ENCODE data around the gene CLTCL1.
"Not testable (repeated sequence)": the region's sequence is repeated elsewhere in the genome, so short reads cannot be mapped to it uniquely, and the experiment has no call there.

Gene CLTCL1

GRCh38 chr22:19167106-19167869 is 124.2 kb downstream of the CLTCL1 start:
- H3K4me3 Mint-ChIP-seq = no peak overlapping the region
- no peak for DNase-seq
- peaks cover 51% of the 10 kb centered on the region for H3K27me3 Mint-ChIP-seq
- peaks cover 13% of the 10 kb centered on the region for H3K36me3 Mint-ChIP-seq (ENCODE audit: low read depth)
- no peak overlapping the region for H3K27ac Mint-ChIP-seq
- H3K9me3 Mint-ChIP-seq = no peaks in the 10 kb centered on the region
- H3K4me1 Mint-ChIP-seq (ENCODE audit: low read depth) = peaks cover 21% of the 10 kb centered on the region

DNA sequence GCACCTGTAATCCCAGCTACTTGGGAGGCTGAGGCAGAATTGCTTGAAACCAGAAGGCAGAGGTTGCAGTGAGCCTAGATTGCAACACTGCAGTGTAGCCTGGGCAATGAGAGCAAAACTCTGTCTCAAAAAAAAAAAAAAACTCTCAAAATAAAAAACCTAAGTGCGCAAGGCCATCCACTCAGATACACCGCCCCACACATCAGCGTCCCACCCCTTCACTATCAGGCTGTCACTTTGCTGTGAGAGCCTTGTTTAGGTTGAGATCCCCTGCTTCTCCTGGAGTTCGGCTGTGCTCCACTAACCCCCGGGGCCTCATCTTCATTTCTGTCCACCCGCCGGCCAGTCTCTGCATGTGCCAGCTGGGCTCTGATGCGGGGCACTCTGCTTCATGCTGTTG is 125.1 kb downstream of the CLTCL1 start:
- H3K27me3 Mint-ChIP-seq = peaks cover 51% of the 10 kb centered on the region

GRCh38 chr22:19164425-19164824 is 127.1 kb downstream of the CLTCL1 start:
- Mint-ChIP-seq H3K4me1 (ENCODE audit: low read depth) (peaks cover 5% of the 10 kb centered on the region), H3K27me3 (peaks cover 40% of the 10 kb centered on the region), H3K9me3 (no peaks in the 10 kb centered on the region), H3K4me3 (no peak overlapping the region), H3K36me3 (ENCODE audit: low read depth) (no peaks in the 10 kb centered on the region), H3K27ac (no peak overlapping the region)
- no peak for DNase-seq

More for the DNA sequence above, 125.1 kb downstream of the CLTCL1 start:
- Mint-ChIP-seq H3K4me3 (no peak overlapping the region), H3K27ac (no peak overlapping the region), H3K9me3 (no peaks in the 10 kb centered on the region), H3K4me1 (ENCODE audit: low read depth) (peaks cover 18% of the 10 kb centered on the region), H3K36me3 (ENCODE audit: low read depth) (peaks cover 6% of the 10 kb centered on the region)
- no peak for DNase-seq

DNA sequence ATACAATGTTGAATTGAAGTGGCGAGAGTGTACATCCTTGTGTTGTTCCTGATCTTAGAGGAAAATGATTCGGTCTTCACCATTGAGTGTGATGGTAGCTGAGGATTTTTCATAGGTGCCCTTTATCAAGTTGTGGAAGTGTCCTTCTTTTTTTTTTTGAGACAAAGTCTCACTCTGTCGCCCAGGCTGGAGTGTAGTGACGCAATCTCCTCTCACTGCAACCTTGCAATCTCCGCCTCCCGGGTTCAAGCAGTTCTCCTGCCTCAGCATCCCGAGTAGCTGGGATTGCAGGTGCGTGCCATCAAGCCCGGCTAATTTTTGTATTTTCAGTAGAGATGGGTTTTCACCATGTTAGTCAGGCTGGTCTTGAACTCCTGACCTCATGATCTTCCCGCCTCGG is 132.9 kb downstream of the CLTCL1 start:
- H3K4me3 Mint-ChIP-seq; DNase-seq; H3K27ac Mint-ChIP-seq; H3K36me3 Mint-ChIP-seq (ENCODE audit: low read depth); H3K4me1 Mint-ChIP-seq (ENCODE audit: low read depth); H3K9me3 Mint-ChIP-seq: not testable (repeated sequence)
- peaks cover 30% of the 10 kb centered on the region for H3K27me3 Mint-ChIP-seq

DNA sequence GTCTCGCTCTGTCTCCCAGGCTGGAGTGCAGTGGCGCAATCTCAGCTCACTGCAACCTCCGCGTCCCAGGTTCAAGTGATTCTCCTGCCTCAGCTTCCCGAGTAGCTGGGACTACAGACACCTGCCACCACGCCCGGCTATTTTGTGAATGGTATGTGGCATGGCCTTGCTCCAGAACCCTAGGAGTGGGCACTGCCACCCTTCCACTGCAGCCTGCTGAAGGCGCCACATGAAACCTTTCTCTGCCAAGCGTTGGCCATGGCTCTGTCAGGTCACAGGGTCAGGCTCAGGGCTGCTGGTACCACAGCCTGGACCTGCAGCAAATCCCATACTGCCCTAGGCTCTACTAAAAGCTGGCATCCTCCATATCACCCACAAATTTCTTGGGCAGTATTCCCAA is 135.4 kb downstream of the CLTCL1 start:
- DNase-seq; H3K9me3 Mint-ChIP-seq; H3K4me1 Mint-ChIP-seq (ENCODE audit: low read depth); H3K36me3 Mint-ChIP-seq (ENCODE audit: low read depth); H3K4me3 Mint-ChIP-seq; H3K27ac Mint-ChIP-seq: not testable (repeated sequence)
- peaks cover 48% of the 10 kb centered on the region for H3K27me3 Mint-ChIP-seq

GRCh38 chr22:19152942-19153883 is 138.3 kb downstream of the CLTCL1 start:
- Mint-ChIP-seq H3K4me3 (no peak overlapping the region), H3K27me3 (peaks cover 55% of the 10 kb centered on the region), H3K36me3 (ENCODE audit: low read depth) (no peaks in the 10 kb centered on the region), H3K4me1 (ENCODE audit: low read depth) (peaks cover 5% of the 10 kb centered on the region), H3K27ac (no peak overlapping the region), H3K9me3 (no peaks in the 10 kb centered on the region)
- DNase-seq = no peak

GRCh38 chr22:19151329-19152191 is 140.0 kb downstream of the CLTCL1 start:
- Mint-ChIP-seq H3K27ac (no peak overlapping the region), H3K4me3 (no peak overlapping the region), H3K36me3 (ENCODE audit: low read depth) (no peaks in the 10 kb centered on the region), H3K27me3 (peaks cover 62% of the 10 kb centered on the region), H3K9me3 (no peaks in the 10 kb centered on the region), H3K4me1 (ENCODE audit: low read depth) (peaks cover 5% of the 10 kb centered on the region)
- no peak for DNase-seq

DNA sequence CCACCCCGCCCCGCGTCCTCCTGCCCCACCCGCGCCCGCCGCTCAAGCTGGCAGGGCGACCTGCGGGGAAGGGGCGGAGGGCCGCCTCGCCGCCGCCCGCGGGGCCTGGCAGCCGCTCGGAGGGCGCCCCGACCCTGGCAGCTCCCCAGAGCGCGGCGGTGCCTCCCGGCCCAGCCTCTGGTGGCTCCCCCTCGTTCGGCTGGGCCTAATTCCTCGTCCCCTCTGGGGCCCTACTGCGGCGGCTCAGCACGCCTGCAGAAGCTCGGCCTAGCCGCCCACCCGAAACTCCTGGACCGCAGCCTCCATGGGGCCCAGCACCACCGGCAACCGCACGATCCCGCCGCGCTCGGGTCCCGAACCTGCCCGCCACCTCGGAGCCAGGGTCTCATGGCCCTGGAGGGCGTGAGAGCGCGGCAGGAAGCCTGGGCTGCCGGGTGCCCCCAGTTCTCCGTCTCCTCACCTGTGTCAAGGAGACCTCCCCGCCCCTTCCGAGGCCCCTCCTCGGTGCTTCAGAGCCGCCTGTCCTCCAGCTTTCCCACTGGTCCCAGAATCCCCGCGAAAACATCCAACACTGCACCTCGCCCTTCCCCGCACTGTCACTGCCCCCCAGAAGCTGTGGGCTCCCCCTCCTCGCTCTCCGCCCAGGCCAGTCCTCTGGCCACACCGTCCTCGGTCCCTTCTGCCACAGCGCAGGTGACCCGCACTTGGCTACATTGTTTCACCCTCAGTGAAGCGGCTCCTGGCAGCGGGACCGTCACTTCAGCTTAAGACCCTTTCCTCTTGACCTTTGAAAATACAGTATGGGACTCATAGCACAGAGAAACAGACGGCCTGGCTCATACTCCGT is 140.8 kb downstream of the CLTCL1 start:
- H3K4me3 Mint-ChIP-seq = no peak overlapping the region
- H3K9me3 Mint-ChIP-seq = no peaks in the 10 kb centered on the region
- no peak for DNase-seq
- peaks cover 5% of the 10 kb centered on the region for H3K4me1 Mint-ChIP-seq (ENCODE audit: low read depth)
- H3K27me3 Mint-ChIP-seq = peaks cover 56% of the 10 kb centered on the region
- no peaks in the 10 kb centered on the region for H3K36me3 Mint-ChIP-seq (ENCODE audit: low read depth)
- H3K27ac Mint-ChIP-seq = no peak overlapping the region

DNA sequence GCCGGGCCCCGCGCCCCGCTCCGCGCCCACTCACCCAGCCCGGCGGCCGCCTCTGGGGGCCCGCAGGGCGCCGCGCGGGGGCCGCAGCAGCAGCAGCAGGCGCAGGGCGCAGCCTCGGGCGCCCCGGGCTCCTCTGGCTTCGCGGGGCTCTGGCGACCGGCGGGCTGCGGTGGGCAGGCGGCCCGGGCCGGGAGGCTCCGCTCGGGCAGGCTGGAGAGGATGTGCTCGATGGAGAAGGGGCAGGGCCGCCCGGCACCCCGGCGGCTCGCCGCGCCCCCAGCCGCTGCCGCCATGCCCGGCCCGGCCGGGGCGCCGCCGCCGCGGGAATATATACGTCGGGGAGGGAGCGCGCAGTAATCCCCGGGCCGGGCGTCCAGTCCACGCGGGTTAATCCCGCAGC is 141.5 kb downstream of the CLTCL1 start, which contains the start of gene GSC2:
Gene GSC2, minus strand, starts transcription at position 302 of the 400 bp plus-strand sequence. Its CDS starts 9 bp downstream, at position 293.
- peaks cover 5% of the 10 kb centered on the region for H3K4me1 Mint-ChIP-seq (ENCODE audit: low read depth)
- no peaks in the 10 kb centered on the region for H3K36me3 Mint-ChIP-seq (ENCODE audit: low read depth)
- H3K27me3 Mint-ChIP-seq = peaks cover 52% of the 10 kb centered on the region
- no peak for DNase-seq
- no peak within 1 kb of the TSS for H3K27ac Mint-ChIP-seq
- peak within 1 kb of the TSS; percentile 32 for H3K4me3 Mint-ChIP-seq
- H3K9me3 Mint-ChIP-seq = no peaks in the 10 kb centered on the region

DNA sequence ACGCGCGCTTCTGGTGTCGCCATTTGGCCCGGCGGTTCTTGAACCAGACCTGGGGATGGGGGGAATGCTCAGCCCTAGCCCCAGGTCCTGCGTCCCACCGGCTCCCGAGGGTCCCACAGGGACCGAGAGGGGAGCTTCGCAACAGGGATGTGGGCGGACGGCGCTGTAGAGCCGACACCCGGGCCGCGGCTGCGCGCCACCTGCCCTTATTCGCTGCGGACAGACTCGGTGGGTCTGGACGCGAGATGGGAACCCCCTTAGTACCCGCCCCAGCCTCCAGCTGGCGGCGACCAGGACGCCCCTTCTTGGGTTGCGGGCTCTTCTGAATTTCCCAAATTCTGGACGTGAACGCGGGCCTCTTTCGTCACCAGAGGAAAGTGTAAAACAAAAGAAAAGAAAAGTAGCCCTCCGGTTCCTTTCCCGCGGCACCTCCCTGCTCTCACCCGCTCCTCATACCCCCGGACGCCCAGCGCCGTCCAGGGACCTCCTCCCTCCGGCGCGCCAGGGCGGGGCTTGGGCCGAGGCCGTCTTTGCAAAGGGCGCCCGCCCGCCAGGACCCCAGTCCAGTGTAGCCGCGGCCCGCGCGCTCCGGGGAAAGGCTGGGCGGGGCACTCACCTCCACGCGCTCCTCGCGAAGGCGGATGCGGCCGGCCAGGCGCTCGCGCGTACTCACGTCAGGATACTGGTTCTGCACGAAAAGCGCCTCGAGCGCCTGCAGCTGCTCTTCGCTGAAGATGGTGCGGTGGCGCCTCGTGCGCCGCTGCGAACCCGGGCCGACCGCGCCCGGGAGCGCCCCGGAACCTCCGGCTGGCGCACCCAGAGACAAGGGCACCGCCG is 142.3 kb downstream of the CLTCL1 start:
- H3K27ac Mint-ChIP-seq = no peak overlapping the region
- peak overlapping the region; percentile 32 for H3K4me3 Mint-ChIP-seq
- H3K27me3 Mint-ChIP-seq = peaks cover 47% of the 10 kb centered on the region
- H3K9me3 Mint-ChIP-seq = no peaks in the 10 kb centered on the region
- peaks cover 9% of the 10 kb centered on the region for H3K4me1 Mint-ChIP-seq (ENCODE audit: low read depth)
- peaks cover 3% of the 10 kb centered on the region for H3K36me3 Mint-ChIP-seq (ENCODE audit: low read depth)
- peak; percentile 60 for DNase-seq

- no peak for DNase-seq
- Mint-ChIP-seq H3K9me3 (no peaks in the 10 kb centered on the region), H3K27ac (no peak overlapping the region), H3K27me3 (peaks cover 43% of the 10 kb centered on the region), H3K4me3 (no peak overlapping the region), H3K4me1 (ENCODE audit: low read depth) (peaks cover 15% of the 10 kb centered on the region), H3K36me3 (ENCODE audit: low read depth) (peaks cover 8% of the 10 kb centered on the region)
Measured at GRCh38 chr22:19148417-19149046, 143.0 kb downstream of the CLTCL1 start.

DNA sequence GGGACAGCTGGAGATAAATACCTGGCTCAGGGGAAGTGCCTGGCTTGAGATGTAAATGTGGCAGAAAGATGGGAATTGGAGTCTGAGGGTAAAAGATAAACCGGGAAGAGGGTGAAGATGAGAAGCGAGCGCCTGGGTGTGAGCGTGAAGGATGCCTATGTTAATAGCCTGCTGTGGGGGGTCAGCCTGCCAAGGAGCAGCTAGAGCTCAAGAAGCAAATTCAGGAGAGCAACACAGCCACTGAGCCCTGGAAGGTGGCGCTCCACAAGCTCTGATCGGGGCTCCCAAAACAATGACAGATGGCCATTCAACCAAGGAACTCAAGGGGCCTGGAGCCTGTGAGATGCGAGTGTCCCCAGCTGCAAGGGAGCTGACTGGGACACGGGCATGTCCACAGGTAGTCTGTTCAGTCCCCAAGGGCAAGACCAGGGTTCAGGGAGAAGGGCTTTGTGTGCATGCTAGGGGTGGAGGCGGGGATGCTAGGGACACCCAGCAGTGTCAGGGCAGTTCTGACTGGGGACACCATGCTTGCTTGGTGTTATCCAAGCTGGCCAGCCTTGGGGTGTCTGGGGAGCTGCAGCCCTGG is 144.2 kb downstream of the CLTCL1 start:
- no peak overlapping the region for H3K4me3 Mint-ChIP-seq
- DNase-seq = no peak
- peaks cover 34% of the 10 kb centered on the region for H3K27me3 Mint-ChIP-seq
- H3K4me1 Mint-ChIP-seq (ENCODE audit: low read depth) = peaks cover 23% of the 10 kb centered on the region
- no peak overlapping the region for H3K27ac Mint-ChIP-seq
- H3K36me3 Mint-ChIP-seq (ENCODE audit: low read depth) = peaks cover 15% of the 10 kb centered on the region
- H3K9me3 Mint-ChIP-seq = no peaks in the 10 kb centered on the region
